Mucosa of rectum (tissue), 2 donors: ENCODE results near the gene RBM20.
A peak's percentile ranks its signal among the peaks of the same experiment; 100 is the strongest.

Experiments
- H3K27ac ChIP-seq, 2 donors: one replicate each; pipeline ENCODE4 v1.7.0; 2013; ENCODE audit warnings: inconsistent platforms in 2 of 2, low read depth in 2 of 2, low read length in 2 of 2
- H3K27me3 ChIP-seq, 2 donors: one replicate each; pipeline ENCODE4 v1.7.0; 2013; ENCODE audit warnings: low read length in 2 of 2; ENCODE audit not compliant: control insufficient read depth in 2 of 2, insufficient read depth in 2 of 2
- H3K36me3 ChIP-seq, 2 donors: one replicate each; pipeline ENCODE4 v1.7.0; 2013; ENCODE audit warnings: low read length in 2 of 2; ENCODE audit not compliant: control insufficient read depth in 2 of 2, insufficient read depth in 2 of 2
- H3K4me1 ChIP-seq, 2 donors: one replicate each; pipeline ENCODE4 v1.7.0; 2013; ENCODE audit warnings: low read length in 2 of 2, mild to moderate bottlenecking in 1 of 2; ENCODE audit not compliant: control insufficient read depth in 2 of 2, insufficient read depth in 2 of 2
- H3K4me3 ChIP-seq, 2 donors: one replicate each; pipeline ENCODE4 v1.7.0; 2013; ENCODE audit warnings: low read length in 2 of 2
- H3K9ac ChIP-seq, 2 donors: one replicate each; pipeline ENCODE4 v1.7.0; 2013; ENCODE audit warnings: low read length in 2 of 2, low read depth in 1 of 2, mild to moderate bottlenecking in 1 of 2
- H3K9me3 ChIP-seq, 2 donors: one replicate each; pipeline ENCODE4 v1.7.0; 2013; ENCODE audit warnings: low read length in 2 of 2; ENCODE audit not compliant: control insufficient read depth in 2 of 2
- donor health status: healthy.
- donor health status: Normal muscosa, but diverticular disease.

RBM20 gene

DNA sequence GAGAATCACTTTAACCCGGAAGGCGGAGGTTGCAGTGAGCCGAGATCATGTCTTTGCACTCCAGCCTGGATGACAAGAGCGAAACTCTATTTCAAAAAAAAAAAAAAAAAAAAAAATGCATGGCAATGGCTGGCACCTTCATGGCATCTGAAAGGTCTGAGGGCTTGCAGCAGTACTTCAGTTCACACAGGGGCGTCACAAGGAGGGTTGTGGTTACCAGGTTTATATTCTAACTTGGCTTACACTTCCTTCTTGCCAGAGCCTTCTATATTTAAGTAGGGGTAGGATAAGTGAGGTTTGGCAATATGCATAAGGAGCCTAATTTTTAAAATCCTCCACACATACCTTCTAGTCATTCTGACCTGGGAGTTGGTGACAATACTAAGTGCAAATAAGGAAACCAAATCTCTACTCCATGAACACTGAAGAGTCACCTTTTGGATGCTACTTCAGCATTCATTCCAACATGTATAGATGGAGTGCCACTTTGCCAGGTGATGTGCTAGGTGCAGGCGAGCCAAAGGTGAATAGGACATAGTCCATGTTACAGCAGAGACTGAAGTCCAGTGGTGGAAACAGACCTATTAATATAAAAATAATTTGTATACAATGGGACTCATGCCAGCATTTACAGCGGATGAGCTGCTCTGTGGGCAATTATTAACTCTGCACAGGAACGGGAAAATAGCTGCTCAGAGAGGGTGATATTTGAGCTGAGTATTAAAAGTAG, 169.8 kb downstream of the RBM20 start:
- Histone ChIP-seq H3K4me3 (no peak overlapping the region), H3K36me3 (no peaks in the 10 kb centered on the region), H3K4me1 (peaks cover 9 to 13% of the 10 kb centered on the region in 2 donors), H3K27me3 (no peaks in the 10 kb centered on the region), H3K9ac (no peak overlapping the region), H3K27ac (no peak overlapping the region), H3K9me3 (no peaks in the 10 kb centered on the region)

DNA sequence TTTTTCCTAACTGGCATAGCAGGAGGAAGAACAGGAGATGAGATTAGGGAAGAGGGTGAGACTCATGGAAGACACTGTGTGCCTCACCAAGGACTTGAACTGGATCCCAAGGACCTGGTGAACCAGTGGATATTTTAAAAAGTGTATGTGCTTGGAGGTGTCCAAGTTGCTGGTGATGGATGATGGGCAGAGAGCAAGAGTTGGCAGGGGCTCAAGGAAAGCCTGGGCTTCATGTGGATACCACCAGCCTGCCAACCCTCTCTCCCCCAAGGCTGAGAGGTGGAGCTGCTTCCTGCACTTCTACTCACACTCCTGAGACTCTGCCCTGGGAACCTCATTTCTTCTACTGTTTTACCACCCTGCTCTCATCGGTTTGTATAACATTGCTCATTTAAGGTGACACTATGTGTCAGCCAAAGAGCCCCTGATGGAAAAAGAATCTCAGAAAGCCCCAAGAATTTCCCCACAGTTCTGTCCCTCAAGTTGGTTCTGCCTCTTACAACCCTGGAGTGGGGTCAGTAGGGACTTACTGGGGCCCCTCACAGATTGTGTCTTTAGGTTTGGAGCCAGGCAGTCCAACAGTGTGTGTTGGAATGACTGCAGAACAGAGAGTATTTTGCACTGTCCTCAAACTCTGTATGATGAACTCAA, 171.3 kb downstream of the RBM20 start:
- no peaks in the 10 kb centered on the region for H3K9me3 ChIP-seq
- no peak overlapping the region for H3K27ac ChIP-seq
- H3K4me3 ChIP-seq, result no peak overlapping the region
- H3K27me3 ChIP-seq, result no peaks in the 10 kb centered on the region
- peaks cover 13 to 27% of the 10 kb centered on the region in 2 donors for H3K4me1 ChIP-seq
- H3K36me3 ChIP-seq, result no peaks in the 10 kb centered on the region
- H3K9ac ChIP-seq, result no peak overlapping the region

DNA sequence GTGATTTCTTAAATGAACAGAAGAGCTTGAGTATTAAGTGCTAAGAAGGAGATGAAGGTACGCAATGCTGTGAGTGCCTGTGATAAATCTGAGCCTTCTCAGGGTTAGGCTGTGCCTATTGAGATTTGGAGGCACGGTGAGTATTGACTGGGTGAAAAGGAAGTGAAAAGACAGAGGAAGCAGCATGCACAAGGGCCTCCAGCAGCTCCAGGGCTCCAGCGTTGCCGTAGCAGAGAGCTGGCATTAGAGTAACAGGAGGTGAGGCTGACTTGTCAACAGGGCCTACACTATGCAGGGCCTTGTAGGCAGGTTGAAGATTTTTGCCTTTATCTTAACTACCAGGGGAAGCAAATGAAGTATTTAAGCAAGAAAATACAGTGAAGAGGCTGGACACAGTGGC, 173.5 kb downstream of the RBM20 start:
- Histone ChIP-seq H3K4me3 (no peak overlapping the region), H3K4me1 (peaks cover 13 to 32% of the 10 kb centered on the region in 2 donors), H3K27ac (peak overlapping the region in 1 of 2 donors; percentile 29), H3K27me3 (no peaks in the 10 kb centered on the region), H3K9me3 (no peaks in the 10 kb centered on the region), H3K36me3 (no peaks in the 10 kb centered on the region), H3K9ac (no peak overlapping the region)

DNA sequence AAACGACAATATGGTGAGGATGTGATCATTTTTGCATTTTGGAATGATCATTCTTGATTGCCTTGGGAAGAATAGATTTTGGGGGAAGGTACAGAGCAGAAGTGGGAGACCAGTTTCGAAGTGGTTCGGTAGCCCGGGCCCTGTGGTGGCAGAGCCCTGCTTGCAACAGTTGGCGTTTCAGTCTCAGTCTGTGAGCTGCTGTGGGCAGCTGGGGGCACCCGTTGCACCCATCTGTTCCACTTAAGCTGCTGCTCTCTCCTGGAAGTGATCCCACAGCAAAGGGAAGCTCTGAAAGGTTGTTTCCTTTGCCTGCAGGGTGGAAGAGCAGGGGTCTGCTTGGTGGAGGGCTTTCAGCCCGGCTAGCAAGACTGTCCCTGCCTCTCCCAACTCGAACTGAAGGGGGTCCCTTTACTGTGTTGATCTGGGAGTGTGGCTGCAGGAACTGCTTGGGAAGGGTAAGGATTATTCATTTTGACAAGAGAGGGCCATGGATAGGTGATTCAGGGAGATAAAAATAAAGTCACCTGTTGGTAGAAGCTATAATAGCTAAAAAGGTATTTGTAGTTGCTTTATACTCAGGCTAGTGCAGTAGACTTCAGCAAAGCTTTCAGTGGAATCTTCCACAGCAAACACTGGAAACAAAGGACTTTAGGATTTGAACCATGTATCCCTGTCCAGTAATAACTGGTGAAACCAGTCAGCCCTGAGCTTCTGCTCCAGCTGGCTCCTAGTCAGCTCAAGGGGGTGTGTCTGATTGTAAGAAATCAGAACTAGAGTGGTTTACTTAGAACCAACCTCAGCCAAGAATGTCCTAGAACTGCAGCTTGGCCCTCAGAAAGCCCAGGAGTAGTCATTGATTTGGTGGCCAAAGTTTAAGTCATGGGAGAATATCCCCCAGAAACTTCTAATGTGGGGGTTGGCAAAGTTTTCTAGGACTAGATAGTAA, 174.4 kb downstream of the RBM20 start:
- Histone ChIP-seq H3K4me3 (no peak overlapping the region), H3K4me1 (peaks cover 13 to 41% of the 10 kb centered on the region in 2 donors), H3K27me3 (no peaks in the 10 kb centered on the region), H3K27ac (peak overlapping the region; percentile 82 to 85), H3K9me3 (no peaks in the 10 kb centered on the region), H3K9ac (peak overlapping the region; percentile 48 to 52), H3K36me3 (no peaks in the 10 kb centered on the region)

DNA sequence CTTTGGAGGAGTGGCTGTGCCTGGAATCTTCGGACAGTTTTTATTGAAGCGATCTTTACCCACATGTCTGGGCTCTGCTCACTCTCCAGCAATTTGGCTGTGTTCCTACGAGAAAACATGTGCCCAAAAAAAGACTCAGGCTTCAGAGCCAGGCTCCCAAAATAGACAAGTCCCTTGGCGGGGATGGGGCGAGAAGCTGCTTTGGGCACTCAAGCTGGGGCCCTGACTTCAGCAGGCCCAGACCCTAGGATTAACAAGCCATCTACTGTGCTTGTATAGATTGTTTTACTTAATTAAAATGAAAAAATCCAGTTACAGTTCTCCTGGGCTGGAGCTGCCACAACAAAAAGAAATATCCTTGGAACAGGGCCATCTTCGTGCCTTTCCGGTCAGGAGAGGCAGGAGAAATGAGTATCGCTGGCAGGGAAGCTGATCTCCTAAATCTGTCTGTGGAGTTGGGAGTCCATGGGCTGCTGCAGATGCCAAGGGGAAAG, 176.2 kb downstream of the RBM20 start:
- Histone ChIP-seq H3K4me1 (peaks cover 17 to 51% of the 10 kb centered on the region in 2 donors), H3K9ac (peak overlapping the region in 1 of 2 donors; percentile 28), H3K4me3 (no peak overlapping the region), H3K36me3 (no peaks in the 10 kb centered on the region), H3K27me3 (no peaks in the 10 kb centered on the region), H3K27ac (peak overlapping the region; percentile 82 to 85), H3K9me3 (no peaks in the 10 kb centered on the region)

DNA sequence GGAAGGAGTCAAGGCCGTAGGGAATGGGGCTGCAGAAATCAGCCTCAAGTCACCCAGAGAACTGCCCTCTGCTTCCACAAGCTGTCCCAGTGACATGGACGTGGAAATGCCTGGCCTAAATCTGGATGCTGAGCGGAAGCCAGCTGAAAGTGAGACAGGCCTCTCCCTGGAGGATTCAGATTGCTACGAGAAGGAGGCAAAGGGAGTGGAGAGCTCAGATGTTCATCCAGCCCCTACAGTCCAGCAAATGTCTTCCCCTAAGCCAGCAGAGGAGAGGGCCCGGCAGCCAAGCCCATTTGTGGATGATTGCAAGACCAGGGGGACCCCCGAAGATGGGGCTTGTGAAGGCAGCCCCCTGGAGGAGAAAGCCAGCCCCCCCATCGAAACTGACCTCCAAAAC, 177.4 kb downstream of the RBM20 start:
- Histone ChIP-seq H3K4me1 (peaks cover 19 to 51% of the 10 kb centered on the region in 2 donors), H3K4me3 (no peak overlapping the region), H3K27ac (peak overlapping the region in 1 of 2 donors; percentile 40), H3K9me3 (no peaks in the 10 kb centered on the region), H3K9ac (no peak overlapping the region), H3K36me3 (no peaks in the 10 kb centered on the region), H3K27me3 (no peaks in the 10 kb centered on the region)

DNA sequence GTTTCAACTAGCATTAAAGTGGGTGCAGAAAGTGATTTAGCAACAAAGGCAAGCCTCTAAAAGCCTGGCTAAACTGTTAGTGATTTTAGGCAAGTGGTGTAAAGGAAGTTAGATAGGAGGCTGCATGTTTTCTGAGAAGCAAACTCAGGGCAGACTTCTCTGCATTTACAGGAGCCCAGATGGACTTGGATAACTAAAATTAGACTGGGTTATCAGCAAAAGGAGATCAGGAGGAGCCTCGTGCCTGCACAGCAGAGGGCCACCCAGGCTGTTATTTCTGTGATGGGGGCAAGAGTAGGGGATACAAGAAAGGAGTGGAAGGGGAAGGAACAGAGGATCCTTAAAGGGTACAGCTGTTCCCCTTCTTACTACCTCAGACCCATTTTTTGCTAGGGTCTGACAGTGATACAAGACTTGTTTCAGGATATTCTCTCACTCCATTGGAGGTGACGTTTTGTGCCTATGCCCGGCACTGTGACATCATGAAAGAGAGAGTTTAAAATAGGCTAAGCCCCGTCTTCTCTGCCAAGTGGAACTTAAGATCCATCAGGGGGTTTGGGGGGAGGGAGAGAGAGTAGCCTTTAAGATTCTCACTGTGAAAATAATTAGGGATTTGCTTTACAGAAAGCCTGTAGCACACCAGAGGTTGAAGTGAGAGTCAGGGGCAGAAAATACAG, 178.0 kb downstream of the RBM20 start:
- Histone ChIP-seq H3K4me1 (peaks cover 19 to 49% of the 10 kb centered on the region in 2 donors), H3K9ac (no peak overlapping the region), H3K27me3 (no peaks in the 10 kb centered on the region), H3K27ac (peak overlapping the region in 1 of 2 donors; percentile 40), H3K36me3 (no peaks in the 10 kb centered on the region), H3K4me3 (no peak overlapping the region), H3K9me3 (no peaks in the 10 kb centered on the region)

DNA sequence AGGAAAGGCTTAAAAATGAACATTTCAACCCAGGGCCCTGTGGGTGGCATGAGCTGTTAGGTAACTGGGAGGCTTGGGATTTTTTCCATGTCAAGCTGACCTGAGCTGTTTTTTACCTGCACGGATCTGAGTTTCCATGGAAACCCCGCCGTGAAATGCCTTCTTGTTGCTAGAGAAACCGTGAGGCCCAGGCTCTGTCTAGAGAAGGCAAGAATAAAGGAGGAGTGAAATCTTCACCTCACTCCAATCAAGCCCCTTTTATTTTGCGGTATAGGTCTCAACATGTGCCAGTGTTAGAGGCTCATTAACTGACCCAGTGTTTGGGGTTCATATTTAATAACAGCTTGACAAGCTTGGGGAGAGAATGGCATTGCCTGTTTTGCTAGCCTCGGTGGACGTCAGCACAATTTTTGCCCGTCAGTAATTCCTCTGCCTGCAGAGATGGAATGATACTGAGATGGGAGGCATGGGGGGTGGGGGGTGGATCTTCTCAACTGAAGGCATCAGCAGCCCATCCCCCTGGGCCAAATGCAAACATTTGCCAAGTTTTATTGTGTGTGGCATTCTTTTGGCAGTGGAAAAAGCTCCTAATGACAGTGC, 178.7 kb downstream of the RBM20 start:
- Histone ChIP-seq H3K27ac (no peak overlapping the region), H3K4me3 (no peak overlapping the region), H3K27me3 (no peaks in the 10 kb centered on the region), H3K4me1 (peaks cover 19 to 46% of the 10 kb centered on the region in 2 donors), H3K9me3 (no peaks in the 10 kb centered on the region), H3K36me3 (no peaks in the 10 kb centered on the region), H3K9ac (peak overlapping the region in 1 of 2 donors; percentile 10)

DNA sequence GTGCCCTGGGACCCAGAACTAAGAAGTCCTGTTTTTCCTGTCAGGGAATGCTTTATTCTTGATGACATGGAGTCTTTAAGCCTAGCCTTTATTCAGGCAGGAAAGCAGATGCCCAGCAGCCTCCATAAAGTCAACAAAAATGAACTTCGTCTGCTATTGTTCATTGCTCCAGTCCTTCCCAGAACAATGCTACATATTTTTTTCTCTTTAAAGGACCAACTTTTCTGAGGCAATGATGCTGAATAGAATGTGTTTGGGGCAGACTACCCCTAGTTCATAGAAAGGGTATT, 180.0 kb downstream of the RBM20 start:
- H3K4me3 ChIP-seq, result no peak overlapping the region
- no peaks in the 10 kb centered on the region for H3K9me3 ChIP-seq
- H3K4me1 ChIP-seq, result peaks cover 11 to 37% of the 10 kb centered on the region in 2 donors
- peak overlapping the region in 1 of 2 donors; percentile 18 for H3K9ac ChIP-seq
- H3K27ac ChIP-seq, result peak overlapping the region in 1 of 2 donors; percentile 47
- H3K27me3 ChIP-seq, result no peaks in the 10 kb centered on the region
- H3K36me3 ChIP-seq, result no peaks in the 10 kb centered on the region
